GM23338 (cell line): ENCODE data around the gene KCNJ13. TPM values are rescaled to one million over a fixed set of nuclear protein-coding genes. Genes with fewer than 3 reads are reported as not detected.

Source experiments
- ATAC-seq: fragments of 200-7000 bp; cut with Tn5 transposase; 3 replicates; pipeline ENCODE4 v1.9.1; 2020
- DNase-seq: peaks from one replicate; pipeline ENCODE4 v3.0.0-alpha.2; 2015; ENCODE audit warnings: low spot score
- H2AFZ ChIP-seq: fragments of 200-600 bp; sonication (generic); 2 replicates; pipeline ENCODE4 v1.8.0; 2016; ENCODE audit warnings: antibody characterized with exemption, mild to moderate bottlenecking, moderate library complexity
- H3F3A ChIP-seq: fragments of 200-600 bp; sonication (generic); replicated peaks from 2 replicates; pipeline ENCODE4 v1.8.0; 2017; ENCODE audit warnings: antibody characterized with exemption, mixed run types, low read depth
- H3K27ac ChIP-seq: fragments of 200-600 bp; sonication (generic); 2 replicates; pipeline ENCODE4 v1.6.1; 2016; ENCODE audit warnings: low read depth
- H3K27me3 ChIP-seq: fragments of 200-600 bp; sonication (generic); 2 replicates; pipeline ENCODE4 v1.8.0; 2016; ENCODE audit warnings: mild to moderate bottlenecking, mixed run types, moderate library complexity; ENCODE audit not compliant: insufficient read depth
- H3K36me3 ChIP-seq: fragments of 200-600 bp; sonication (generic); 2 replicates; pipeline ENCODE4 v1.8.0; 2016; ENCODE audit warnings: mild to moderate bottlenecking; ENCODE audit not compliant: insufficient read depth
- H3K4me1 ChIP-seq: fragments of 200-600 bp; sonication (generic); 2 replicates; pipeline ENCODE4 v1.8.0; 2016; ENCODE audit warnings: mild to moderate bottlenecking, moderate library complexity; ENCODE audit not compliant: insufficient read depth
- H3K4me2 ChIP-seq: fragments of 200-600 bp; sonication (generic); 2 replicates; pipeline ENCODE4 v1.7.1; 2017; ENCODE audit warnings: mixed run types
- H3K4me3 ChIP-seq: fragments of 200-600 bp; sonication (generic); 2 replicates; pipeline ENCODE4 v1.6.1; 2016; ENCODE audit warnings: mixed run types
- H3K79me2 ChIP-seq: fragments of 200-600 bp; sonication (generic); replicated peaks from 2 replicates; pipeline ENCODE4 v1.8.0; 2017; ENCODE audit warnings: mild to moderate bottlenecking; ENCODE audit not compliant: insufficient read depth
- H3K9me2 ChIP-seq: fragments of 200-600 bp; sonication (generic); 2 replicates; pipeline ENCODE4 v1.8.0; 2017; ENCODE audit not compliant: insufficient read depth
- H4K20me1 ChIP-seq: fragments of 200-600 bp; sonication (generic); replicated peaks from 2 replicates; pipeline ENCODE4 v1.8.0; 2017; ENCODE audit warnings: mild to moderate bottlenecking; ENCODE audit not compliant: insufficient read depth
- H3K27ac Mint-ChIP-seq: 2 replicates; pipeline ENCODE4 v1.8.0; 2020; ENCODE audit warnings: inconsistent platforms, mild to moderate bottlenecking, moderate library complexity, mixed read lengths
- H3K27me3 Mint-ChIP-seq: 3 replicates; pipeline ENCODE4 v1.8.0; 2022; ENCODE audit warnings: low read depth, mild to moderate bottlenecking, moderate library complexity, mixed read lengths, inconsistent platforms; ENCODE audit not compliant: insufficient read depth, poor library complexity
- H3K36me3 Mint-ChIP-seq: 3 replicates; pipeline ENCODE4 v1.8.0; 2021; ENCODE audit warnings: low read depth, mild to moderate bottlenecking, inconsistent platforms, moderate library complexity, mixed read lengths
- H3K4me1 Mint-ChIP-seq: 3 replicates; pipeline ENCODE4 v1.8.0; 2020; ENCODE audit warnings: mild to moderate bottlenecking, inconsistent platforms, mixed read lengths
- H3K4me3 Mint-ChIP-seq: 3 replicates; pipeline ENCODE4 v1.8.0; 2021; ENCODE audit warnings: moderate library complexity, mild to moderate bottlenecking, inconsistent platforms, mixed read lengths
- H3K9me3 Mint-ChIP-seq: 3 replicates; pipeline ENCODE4 v1.8.0; 2020; ENCODE audit warnings: moderate library complexity, mild to moderate bottlenecking, inconsistent platforms, mixed read lengths
- CREB1 ChIP-seq: fragments of 250-450 bp; sonication (Bioruptor Pico); IDR thresholded peaks from 2 replicates; pipeline ENCODE4 v1.5.0; 2020; ENCODE audit warnings: low read depth, mild to moderate bottlenecking, moderate library complexity
- EZH2 ChIP-seq: fragments of 200-600 bp; sonication (generic); IDR thresholded peaks from one replicate; pipeline ENCODE4 v1.8.0; 2017; ENCODE audit warnings: antibody characterized with exemption, mild to moderate bottlenecking, low read depth; ENCODE audit not compliant: unreplicated experiment
- JUNB ChIP-seq: IDR thresholded peaks from one replicate; pipeline ENCODE4 v1.6.1; 2016; ENCODE audit warnings: antibody characterized with exemption; ENCODE audit not compliant: unreplicated experiment
- NANOG ChIP-seq: IDR thresholded peaks from 2 replicates; pipeline ENCODE4 v1.6.1; 2016; ENCODE audit warnings: antibody characterized with exemption, borderline replicate concordance
- POLR2AphosphoS5 ChIP-seq: IDR thresholded peaks from 2 replicates; pipeline ENCODE4 v1.6.1; 2016; ENCODE audit warnings: antibody characterized with exemption, low read depth
- STAT1 ChIP-seq: IDR thresholded peaks from one replicate; pipeline ENCODE4 v1.6.1; 2016; ENCODE audit warnings: antibody characterized with exemption; ENCODE audit not compliant: unreplicated experiment
- ZNF114 ChIP-seq: fragments of 250-450 bp; sonication (Bioruptor Pico); IDR thresholded peaks from 2 replicates; pipeline ENCODE4 v1.5.0; 2020; ENCODE audit warnings: mild to moderate bottlenecking, moderate library complexity
- ZNF331 ChIP-seq: fragments of 250-450 bp; sonication (Bioruptor Pico); IDR thresholded peaks from 2 replicates; pipeline ENCODE4 v1.5.0; 2020; ENCODE audit warnings: low read depth, mild to moderate bottlenecking, moderate library complexity
- polyA plus RNA-seq: library from polyadenylated mRNA; unstranded; fragments of >200 nt; fragmentation: Nextera tagmentation; extraction: Ambion mirVana; gene quantifications from 2 replicates; pipeline ENCODE4 v1.2.1, GENCODE V29; 2016
- total RNA-seq: library from RNA; depleted of rRNA; stranded (reverse); fragments of >200 nt; shearing (Covaris generic); gene quantifications from 2 replicates; pipeline ENCODE4 v1.2.3, GENCODE V29; 2014
- TF ChIP-seq, protein P1 (sequence below): IDR thresholded peaks from 2 replicates; pipeline ENCODE4 v1.6.1; 2016; ENCODE audit warnings: antibody characterized with exemption
- TF ChIP-seq, protein P2 (sequence below), 2 experiments: fragments of 200-600 bp in 1 of 2; sonication (generic) in 1 of 2; conservative IDR thresholded peaks; 2 replicates each; pipeline versions ENCODE4 v1.5.1 to v1.6.1; 2016 to 2017; ENCODE audit warnings: antibody characterized with exemption in 2 of 2, low read depth in 2 of 2, mild to moderate bottlenecking in 2 of 2, moderate library complexity in 1 of 2
- TF ChIP-seq, protein P3 (sequence below): fragments of 250-450 bp; sonication (Bioruptor Pico); IDR thresholded peaks from 2 replicates; pipeline ENCODE4 v1.5.0; 2020; ENCODE audit warnings: mild to moderate bottlenecking, moderate library complexity
- TF ChIP-seq, protein P4 (sequence below): IDR thresholded peaks from one replicate; pipeline ENCODE4 v1.6.1; 2018; ENCODE audit warnings: antibody characterized with exemption; ENCODE audit not compliant: unreplicated experiment

Gene KCNJ13
- total and polyA plus RNA-seq, 2 experiments from 2014 or later = 0.37 TPM; not detected in 1

DNA sequence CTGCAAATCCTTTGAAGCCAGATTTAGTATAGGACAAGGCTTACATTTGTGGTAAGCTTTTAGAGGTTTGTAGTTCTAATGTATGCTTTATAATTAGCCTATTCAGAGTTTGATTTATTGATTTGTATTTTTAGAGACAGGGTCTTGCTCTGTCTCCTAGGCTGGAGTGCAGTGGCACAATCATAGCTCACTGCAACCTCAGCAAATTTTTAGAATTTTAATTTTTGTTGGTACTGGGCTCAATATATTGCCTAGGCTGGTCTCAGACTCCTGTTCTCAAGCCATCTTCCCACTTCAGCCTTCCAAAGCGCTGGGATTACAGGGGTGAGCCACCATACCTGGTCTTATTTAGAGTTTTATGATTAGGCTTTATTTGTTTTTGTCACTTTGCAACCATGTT lies 4.5 kb downstream of the KCNJ13 start (continued):
- TF ChIP-seq ZNF114 = no peak
- TF ChIP-seq STAT1 = no peak
- TF ChIP-seq EZH2 = no peak
- TF ChIP-seq POLR2AphosphoS5 = no peak

DNA sequence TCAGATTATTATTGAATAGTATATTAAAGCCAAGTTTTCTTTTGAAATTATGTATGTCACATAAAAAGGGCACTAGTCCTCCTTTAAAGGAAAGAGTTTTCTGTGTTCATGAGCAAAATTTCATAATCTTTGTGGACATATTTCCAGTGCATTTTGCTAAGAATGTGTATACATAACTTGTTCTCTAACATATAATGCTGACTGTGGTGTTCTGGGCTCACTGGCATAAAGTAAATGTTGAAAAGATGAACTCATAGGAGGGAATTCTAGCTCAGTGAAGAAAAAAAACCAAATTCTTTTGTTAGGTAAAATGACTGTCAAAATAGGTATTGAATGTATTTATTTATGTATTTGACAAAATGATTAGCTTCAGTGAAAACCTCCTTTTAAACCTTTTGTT lies 6.2 kb downstream of the KCNJ13 start:
- Mint-ChIP-seq H3K36me3 (peaks cover 12% of the 10 kb centered on the region; the same call in 2 of the 3 replicates), H3K4me3 (no peak overlapping the region), H3K9me3 (no peaks in the 10 kb centered on the region), H3K4me1 (peaks cover 3% of the 10 kb centered on the region; the same call in 1 of the 3 replicates), H3K27ac (no peak overlapping the region), H3K27me3 (peaks cover 1% of the 10 kb centered on the region)
- no peak overlapping the region for H3K4me2 ChIP-seq
- no peaks in the 10 kb centered on the region for H3K79me2 ChIP-seq
- H2AFZ ChIP-seq = no peak overlapping the region
- H3K27me3 ChIP-seq = no peaks in the 10 kb centered on the region
- H4K20me1 ChIP-seq = no peaks in the 10 kb centered on the region
- DNase-seq (no peak), ATAC-seq (no peak)
- no peak overlapping the region for H3K4me3 ChIP-seq
- no peaks in the 10 kb centered on the region for H3F3A ChIP-seq
- no peak overlapping the region for H3K27ac ChIP-seq
- no peaks in the 10 kb centered on the region for H3K4me1 ChIP-seq
- TF ChIP-seq, protein P1, sequence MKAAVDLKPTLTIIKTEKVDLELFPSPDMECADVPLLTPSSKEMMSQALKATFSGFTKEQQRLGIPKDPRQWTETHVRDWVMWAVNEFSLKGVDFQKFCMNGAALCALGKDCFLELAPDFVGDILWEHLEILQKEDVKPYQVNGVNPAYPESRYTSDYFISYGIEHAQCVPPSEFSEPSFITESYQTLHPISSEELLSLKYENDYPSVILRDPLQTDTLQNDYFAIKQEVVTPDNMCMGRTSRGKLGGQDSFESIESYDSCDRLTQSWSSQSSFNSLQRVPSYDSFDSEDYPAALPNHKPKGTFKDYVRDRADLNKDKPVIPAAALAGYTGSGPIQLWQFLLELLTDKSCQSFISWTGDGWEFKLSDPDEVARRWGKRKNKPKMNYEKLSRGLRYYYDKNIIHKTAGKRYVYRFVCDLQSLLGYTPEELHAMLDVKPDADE = no peak
- no peak for TF ChIP-seq CREB1
- TF ChIP-seq EZH2 = no peak
- TF ChIP-seq NANOG = no peak
- TF ChIP-seq, protein P2, sequence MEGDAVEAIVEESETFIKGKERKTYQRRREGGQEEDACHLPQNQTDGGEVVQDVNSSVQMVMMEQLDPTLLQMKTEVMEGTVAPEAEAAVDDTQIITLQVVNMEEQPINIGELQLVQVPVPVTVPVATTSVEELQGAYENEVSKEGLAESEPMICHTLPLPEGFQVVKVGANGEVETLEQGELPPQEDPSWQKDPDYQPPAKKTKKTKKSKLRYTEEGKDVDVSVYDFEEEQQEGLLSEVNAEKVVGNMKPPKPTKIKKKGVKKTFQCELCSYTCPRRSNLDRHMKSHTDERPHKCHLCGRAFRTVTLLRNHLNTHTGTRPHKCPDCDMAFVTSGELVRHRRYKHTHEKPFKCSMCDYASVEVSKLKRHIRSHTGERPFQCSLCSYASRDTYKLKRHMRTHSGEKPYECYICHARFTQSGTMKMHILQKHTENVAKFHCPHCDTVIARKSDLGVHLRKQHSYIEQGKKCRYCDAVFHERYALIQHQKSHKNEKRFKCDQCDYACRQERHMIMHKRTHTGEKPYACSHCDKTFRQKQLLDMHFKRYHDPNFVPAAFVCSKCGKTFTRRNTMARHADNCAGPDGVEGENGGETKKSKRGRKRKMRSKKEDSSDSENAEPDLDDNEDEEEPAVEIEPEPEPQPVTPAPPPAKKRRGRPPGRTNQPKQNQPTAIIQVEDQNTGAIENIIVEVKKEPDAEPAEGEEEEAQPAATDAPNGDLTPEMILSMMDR (conservative IDR thresholded peaks at IDR 0.05; ENCODE audit: low read depth in 2 of 2) = no peak
- no peak for TF ChIP-seq JUNB
- no peak for TF ChIP-seq STAT1
- TF ChIP-seq, protein P3, sequence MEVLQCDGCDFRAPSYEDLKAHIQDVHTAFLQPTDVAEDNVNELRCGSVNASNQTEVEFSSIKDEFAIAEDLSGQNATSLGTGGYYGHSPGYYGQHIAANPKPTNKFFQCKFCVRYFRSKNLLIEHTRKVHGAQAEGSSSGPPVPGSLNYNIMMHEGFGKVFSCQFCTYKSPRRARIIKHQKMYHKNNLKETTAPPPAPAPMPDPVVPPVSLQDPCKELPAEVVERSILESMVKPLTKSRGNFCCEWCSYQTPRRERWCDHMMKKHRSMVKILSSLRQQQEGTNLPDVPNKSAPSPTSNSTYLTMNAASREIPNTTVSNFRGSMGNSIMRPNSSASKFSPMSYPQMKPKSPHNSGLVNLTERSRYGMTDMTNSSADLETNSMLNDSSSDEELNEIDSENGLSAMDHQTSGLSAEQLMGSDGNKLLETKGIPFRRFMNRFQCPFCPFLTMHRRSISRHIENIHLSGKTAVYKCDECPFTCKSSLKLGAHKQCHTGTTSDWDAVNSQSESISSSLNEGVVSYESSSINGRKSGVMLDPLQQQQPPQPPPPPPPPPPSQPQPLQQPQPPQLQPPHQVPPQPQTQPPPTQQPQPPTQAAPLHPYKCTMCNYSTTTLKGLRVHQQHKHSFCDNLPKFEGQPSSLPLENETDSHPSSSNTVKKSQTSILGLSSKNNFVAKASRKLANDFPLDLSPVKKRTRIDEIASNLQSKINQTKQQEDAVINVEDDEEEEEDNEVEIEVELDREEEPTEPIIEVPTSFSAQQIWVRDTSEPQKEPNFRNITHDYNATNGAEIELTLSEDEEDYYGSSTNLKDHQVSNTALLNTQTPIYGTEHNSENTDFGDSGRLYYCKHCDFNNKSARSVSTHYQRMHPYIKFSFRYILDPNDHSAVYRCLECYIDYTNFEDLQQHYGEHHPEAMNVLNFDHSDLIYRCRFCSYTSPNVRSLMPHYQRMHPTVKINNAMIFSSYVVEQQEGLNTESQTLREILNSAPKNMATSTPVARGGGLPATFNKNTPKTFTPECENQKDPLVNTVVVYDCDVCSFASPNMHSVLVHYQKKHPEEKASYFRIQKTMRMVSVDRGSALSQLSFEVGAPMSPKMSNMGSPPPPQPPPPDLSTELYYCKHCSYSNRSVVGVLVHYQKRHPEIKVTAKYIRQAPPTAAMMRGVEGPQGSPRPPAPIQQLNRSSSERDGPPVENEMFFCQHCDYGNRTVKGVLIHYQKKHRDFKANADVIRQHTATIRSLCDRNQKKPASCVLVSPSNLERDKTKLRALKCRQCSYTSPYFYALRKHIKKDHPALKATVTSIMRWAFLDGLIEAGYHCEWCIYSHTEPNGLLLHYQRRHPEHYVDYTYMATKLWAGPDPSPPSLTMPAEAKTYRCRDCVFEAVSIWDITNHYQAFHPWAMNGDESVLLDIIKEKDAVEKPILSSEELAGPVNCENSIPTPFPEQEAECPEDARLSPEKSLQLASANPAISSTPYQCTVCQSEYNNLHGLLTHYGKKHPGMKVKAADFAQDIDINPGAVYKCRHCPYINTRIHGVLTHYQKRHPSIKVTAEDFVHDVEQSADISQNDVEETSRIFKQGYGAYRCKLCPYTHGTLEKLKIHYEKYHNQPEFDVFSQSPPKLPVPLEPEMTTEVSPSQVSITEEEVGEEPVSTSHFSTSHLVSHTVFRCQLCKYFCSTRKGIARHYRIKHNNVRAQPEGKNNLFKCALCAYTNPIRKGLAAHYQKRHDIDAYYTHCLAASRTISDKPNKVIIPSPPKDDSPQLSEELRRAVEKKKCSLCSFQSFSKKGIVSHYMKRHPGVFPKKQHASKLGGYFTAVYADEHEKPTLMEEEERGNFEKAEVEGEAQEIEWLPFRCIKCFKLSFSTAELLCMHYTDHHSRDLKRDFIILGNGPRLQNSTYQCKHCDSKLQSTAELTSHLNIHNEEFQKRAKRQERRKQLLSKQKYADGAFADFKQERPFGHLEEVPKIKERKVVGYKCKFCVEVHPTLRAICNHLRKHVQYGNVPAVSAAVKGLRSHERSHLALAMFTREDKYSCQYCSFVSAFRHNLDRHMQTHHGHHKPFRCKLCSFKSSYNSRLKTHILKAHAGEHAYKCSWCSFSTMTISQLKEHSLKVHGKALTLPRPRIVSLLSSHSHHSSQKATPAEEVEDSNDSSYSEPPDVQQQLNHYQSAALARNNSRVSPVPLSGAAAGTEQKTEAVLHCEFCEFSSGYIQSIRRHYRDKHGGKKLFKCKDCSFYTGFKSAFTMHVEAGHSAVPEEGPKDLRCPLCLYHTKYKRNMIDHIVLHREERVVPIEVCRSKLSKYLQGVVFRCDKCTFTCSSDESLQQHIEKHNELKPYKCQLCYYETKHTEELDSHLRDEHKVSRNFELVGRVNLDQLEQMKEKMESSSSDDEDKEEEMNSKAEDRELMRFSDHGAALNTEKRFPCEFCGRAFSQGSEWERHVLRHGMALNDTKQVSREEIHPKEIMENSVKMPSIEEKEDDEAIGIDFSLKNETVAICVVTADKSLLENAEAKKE (CRISPR knock-in tag) = no peak
- no peak for TF ChIP-seq ZNF114
- TF ChIP-seq, protein P4, sequence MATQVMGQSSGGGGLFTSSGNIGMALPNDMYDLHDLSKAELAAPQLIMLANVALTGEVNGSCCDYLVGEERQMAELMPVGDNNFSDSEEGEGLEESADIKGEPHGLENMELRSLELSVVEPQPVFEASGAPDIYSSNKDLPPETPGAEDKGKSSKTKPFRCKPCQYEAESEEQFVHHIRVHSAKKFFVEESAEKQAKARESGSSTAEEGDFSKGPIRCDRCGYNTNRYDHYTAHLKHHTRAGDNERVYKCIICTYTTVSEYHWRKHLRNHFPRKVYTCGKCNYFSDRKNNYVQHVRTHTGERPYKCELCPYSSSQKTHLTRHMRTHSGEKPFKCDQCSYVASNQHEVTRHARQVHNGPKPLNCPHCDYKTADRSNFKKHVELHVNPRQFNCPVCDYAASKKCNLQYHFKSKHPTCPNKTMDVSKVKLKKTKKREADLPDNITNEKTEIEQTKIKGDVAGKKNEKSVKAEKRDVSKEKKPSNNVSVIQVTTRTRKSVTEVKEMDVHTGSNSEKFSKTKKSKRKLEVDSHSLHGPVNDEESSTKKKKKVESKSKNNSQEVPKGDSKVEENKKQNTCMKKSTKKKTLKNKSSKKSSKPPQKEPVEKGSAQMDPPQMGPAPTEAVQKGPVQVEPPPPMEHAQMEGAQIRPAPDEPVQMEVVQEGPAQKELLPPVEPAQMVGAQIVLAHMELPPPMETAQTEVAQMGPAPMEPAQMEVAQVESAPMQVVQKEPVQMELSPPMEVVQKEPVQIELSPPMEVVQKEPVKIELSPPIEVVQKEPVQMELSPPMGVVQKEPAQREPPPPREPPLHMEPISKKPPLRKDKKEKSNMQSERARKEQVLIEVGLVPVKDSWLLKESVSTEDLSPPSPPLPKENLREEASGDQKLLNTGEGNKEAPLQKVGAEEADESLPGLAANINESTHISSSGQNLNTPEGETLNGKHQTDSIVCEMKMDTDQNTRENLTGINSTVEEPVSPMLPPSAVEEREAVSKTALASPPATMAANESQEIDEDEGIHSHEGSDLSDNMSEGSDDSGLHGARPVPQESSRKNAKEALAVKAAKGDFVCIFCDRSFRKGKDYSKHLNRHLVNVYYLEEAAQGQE = no peak
- TF ChIP-seq ZNF331 (CRISPR knock-in tag) = no peak
- TF ChIP-seq POLR2AphosphoS5 = no peak
- H3K36me3 ChIP-seq = peaks cover 7% of the 10 kb centered on the region; the same call in 1 of the 2 replicates
- no peaks in the 10 kb centered on the region for H3K9me2 ChIP-seq
